Loucy (cell line): ENCODE results near the gene PAWR.

Experiments
- CTCF ChIP-seq: fragments of 200-600 bp; sonication (generic); conservative IDR thresholded peaks from 2 replicates; pipeline ENCODE4 v1.5.1; 2014; ENCODE audit warnings: mild to moderate bottlenecking, antibody characterized with exemption, low read length
- EZH2phosphoT487 ChIP-seq: fragments of 200-600 bp; IDR thresholded peaks from 2 replicates; pipeline ENCODE4 v1.6.1; 2018; ENCODE audit warnings: antibody characterized with exemption, mild to moderate bottlenecking, moderate library complexity, borderline replicate concordance

DNA sequence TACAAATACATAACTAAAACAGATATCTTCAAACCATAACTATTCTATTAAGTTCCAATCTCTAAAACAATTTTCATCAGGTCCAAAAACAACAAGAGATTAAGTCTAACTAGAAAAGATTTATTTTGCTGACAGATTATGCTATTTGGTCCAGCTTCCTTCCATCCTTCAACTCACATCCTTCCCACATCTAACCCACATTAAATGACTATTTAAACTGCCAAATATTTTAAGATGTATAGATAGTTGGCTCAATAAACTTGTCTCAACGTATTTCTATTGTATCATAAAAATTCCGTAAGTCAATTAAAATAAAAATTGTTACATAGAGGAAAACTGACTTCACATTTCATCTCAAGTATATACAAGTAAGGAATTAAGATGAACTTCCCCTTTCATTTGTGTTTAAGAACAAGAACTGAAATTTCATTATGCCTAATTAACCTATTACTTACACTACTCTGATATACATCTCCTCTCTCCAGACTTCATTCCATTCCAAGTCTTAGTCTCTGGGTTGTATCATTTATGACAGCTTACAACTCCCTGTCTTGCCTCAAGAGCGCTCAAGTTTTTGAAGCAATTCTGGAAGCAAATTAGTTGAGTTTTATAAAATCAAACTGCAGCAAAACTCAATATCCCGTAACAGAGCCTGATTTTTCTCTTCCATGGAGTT lies 25.4 kb downstream of the PAWR start:
- no peak for TF ChIP-seq CTCF
- no peak for TF ChIP-seq EZH2phosphoT487
